ENCODE measurements around the gene TUBGCP6.

Gene TUBGCP6

GRCh38 chr22:50200461-50201190 lies 44.2 kb downstream of the TUBGCP6 start, which contains the start of gene SELENOO:
SELENOO (plus strand) TSS chr22:50201011; CDS start chr22:50201037, 26 bp downstream.
- TF ChIP-seq CTCF (IDR thresholded peaks at IDR 0.05) (no peak), ZFX (IDR thresholded peaks at IDR 0.05; ENCODE audit: borderline replicate concordance) (no peak)
- peak within 1 kb of the TSS; percentile 78 for H3K27ac ChIP-seq

GRCh38 chr22:50199829-50200460 lies 44.9 kb downstream of the TUBGCP6 start:
- TF ChIP-seq ZFX (IDR thresholded peaks at IDR 0.05; ENCODE audit: borderline replicate concordance) (no peak), CTCF (IDR thresholded peaks at IDR 0.05) (no peak)
- peak overlapping the region; percentile 78 for H3K27ac ChIP-seq

GRCh38 chr22:50199251-50199721 lies 45.5 kb downstream of the TUBGCP6 start:
- TF ChIP-seq ZFX (IDR thresholded peaks at IDR 0.05; ENCODE audit: borderline replicate concordance) = no peak
- TF ChIP-seq CTCF (IDR thresholded peaks at IDR 0.05) = no peak
- peak overlapping the region; percentile 78 for H3K27ac ChIP-seq

GRCh38 chr22:50198624-50199017 lies 46.2 kb downstream of the TUBGCP6 start:
- TF ChIP-seq CTCF (IDR thresholded peaks at IDR 0.05) (no peak), ZFX (IDR thresholded peaks at IDR 0.05; ENCODE audit: borderline replicate concordance) (no peak)
- peak overlapping the region; percentile 78 for H3K27ac ChIP-seq

- TF ChIP-seq ZFX (IDR thresholded peaks at IDR 0.05; ENCODE audit: borderline replicate concordance) = no peak
Measured at GRCh38 chr22:50197856-50198623, 46.8 kb downstream of the TUBGCP6 start.

GRCh38 chr22:50197000-50197800 lies 47.6 kb downstream of the TUBGCP6 start:
- H3K27ac ChIP-seq = no peak overlapping the region; the same call in 1 of the 2 replicates
- TF ChIP-seq CTCF (IDR thresholded peaks at IDR 0.05) = no peak
- no peak for TF ChIP-seq ZFX (IDR thresholded peaks at IDR 0.05; ENCODE audit: borderline replicate concordance)

More at GRCh38 chr22:50197856-50198623, 46.8 kb downstream of the TUBGCP6 start:
- no peak overlapping the region for H3K27ac ChIP-seq

GRCh38 chr22:50196256-50196655 lies 48.6 kb downstream of the TUBGCP6 start:
- H3K27ac ChIP-seq = peak overlapping the region; percentile 12; the same call in 1 of the 2 replicates
- TF ChIP-seq ZFX (IDR thresholded peaks at IDR 0.05; ENCODE audit: borderline replicate concordance) (no peak), CTCF (IDR thresholded peaks at IDR 0.05) (no peak)
